Nephron (organoid): ENCODE data around the gene SMIM41.

Experiments
- H3K27ac Mint-ChIP-seq, 3 experiments: 2 replicates each; pipeline ENCODE4 v1.8.0; 2020; ENCODE audit warnings: mixed read lengths in 3 of 3, mild to moderate bottlenecking in 2 of 3, moderate library complexity in 1 of 3
- H3K27me3 Mint-ChIP-seq: 2 replicates; pipeline ENCODE4 v1.8.0; 2021; ENCODE audit warnings: low read depth, mild to moderate bottlenecking, moderate library complexity, mixed read lengths
- H3K36me3 Mint-ChIP-seq: 2 replicates; pipeline ENCODE4 v1.8.0; 2020; ENCODE audit warnings: low read depth, mixed read lengths
- H3K4me1 Mint-ChIP-seq: 2 replicates; pipeline ENCODE4 v1.8.0; 2020; ENCODE audit warnings: mixed read lengths
- H3K4me3 Mint-ChIP-seq, 3 experiments: 2 replicates each; pipeline ENCODE4 v1.8.0; 2020; ENCODE audit warnings: mild to moderate bottlenecking in 3 of 3, mixed read lengths in 3 of 3, moderate library complexity in 2 of 3
- H3K9me3 Mint-ChIP-seq: 2 replicates; pipeline ENCODE4 v1.8.0; 2020; ENCODE audit warnings: mixed read lengths
- TF ChIP-seq, protein P1 (sequence below), 3 experiments: fragments of 200-600 bp; sonication (generic); IDR thresholded peaks; one replicate each; pipeline ENCODE4 v1.5.0; 2021; ENCODE audit warnings: antibody characterized with exemption in 3 of 3; ENCODE audit not compliant: unreplicated experiment in 3 of 3

Gene SMIM41

DNA sequence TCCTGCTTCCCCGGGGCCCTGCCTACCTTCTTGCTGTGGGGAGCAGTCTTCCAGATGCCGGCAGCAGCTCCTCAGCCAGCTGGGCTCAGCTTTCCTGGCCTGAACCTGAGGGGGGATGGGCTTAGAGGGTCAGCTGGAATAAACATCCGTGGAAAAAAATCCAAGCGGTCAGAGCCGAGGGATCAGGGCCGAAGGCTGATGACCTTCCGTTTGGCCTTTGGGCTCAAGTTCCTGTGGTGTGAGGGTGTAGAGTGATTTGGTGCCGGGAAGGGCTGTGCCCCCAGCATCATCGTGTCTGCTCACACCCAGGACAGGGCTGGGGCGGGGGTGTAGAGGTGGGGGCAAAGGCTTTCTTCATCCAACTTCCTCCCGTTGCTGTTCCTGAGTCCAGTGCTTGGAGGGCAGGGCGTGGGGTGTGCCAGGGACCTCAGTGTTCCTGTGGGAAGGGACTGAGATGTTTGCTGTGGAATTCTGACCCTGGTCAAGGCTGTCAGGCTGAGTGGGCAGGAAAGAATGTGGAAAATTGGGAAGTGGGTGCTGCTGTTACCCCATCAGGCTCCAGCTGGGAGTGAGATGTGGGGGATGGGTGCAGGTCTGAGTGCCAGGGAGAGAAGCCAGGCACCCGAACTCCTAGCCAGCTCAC is 2.6 kb downstream of the SMIM41 start:
- Mint-ChIP-seq H3K4me3 (peak overlapping the region; percentile 31 to 56 (median 49)), H3K27ac (peak overlapping the region; percentile 25 to 49 (median 48))

GRCh38 chr12:52082669-52082987 is 3.1 kb downstream of the SMIM41 start:
- TF ChIP-seq, protein P1, sequence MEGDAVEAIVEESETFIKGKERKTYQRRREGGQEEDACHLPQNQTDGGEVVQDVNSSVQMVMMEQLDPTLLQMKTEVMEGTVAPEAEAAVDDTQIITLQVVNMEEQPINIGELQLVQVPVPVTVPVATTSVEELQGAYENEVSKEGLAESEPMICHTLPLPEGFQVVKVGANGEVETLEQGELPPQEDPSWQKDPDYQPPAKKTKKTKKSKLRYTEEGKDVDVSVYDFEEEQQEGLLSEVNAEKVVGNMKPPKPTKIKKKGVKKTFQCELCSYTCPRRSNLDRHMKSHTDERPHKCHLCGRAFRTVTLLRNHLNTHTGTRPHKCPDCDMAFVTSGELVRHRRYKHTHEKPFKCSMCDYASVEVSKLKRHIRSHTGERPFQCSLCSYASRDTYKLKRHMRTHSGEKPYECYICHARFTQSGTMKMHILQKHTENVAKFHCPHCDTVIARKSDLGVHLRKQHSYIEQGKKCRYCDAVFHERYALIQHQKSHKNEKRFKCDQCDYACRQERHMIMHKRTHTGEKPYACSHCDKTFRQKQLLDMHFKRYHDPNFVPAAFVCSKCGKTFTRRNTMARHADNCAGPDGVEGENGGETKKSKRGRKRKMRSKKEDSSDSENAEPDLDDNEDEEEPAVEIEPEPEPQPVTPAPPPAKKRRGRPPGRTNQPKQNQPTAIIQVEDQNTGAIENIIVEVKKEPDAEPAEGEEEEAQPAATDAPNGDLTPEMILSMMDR (IDR thresholded peaks at IDR 0.05; ENCODE audit: unreplicated experiment in 3 of 3), result no peak
- no peak overlapping the region for H3K4me3 Mint-ChIP-seq
- H3K36me3 Mint-ChIP-seq, result peaks cover 12% of the 10 kb centered on the region
- peaks cover 20% of the 10 kb centered on the region for H3K27me3 Mint-ChIP-seq
- H3K4me1 Mint-ChIP-seq, result peaks cover 50% of the 10 kb centered on the region
- peak overlapping the region in 1 of 3 experiments; percentile 49 for H3K27ac Mint-ChIP-seq
- no peaks in the 10 kb centered on the region for H3K9me3 Mint-ChIP-seq

More for the DNA sequence above, 2.6 kb downstream of the SMIM41 start:
- H3K36me3 Mint-ChIP-seq, result peaks cover 15% of the 10 kb centered on the region
- H3K9me3 Mint-ChIP-seq, result no peaks in the 10 kb centered on the region
- peaks cover 15% of the 10 kb centered on the region for H3K27me3 Mint-ChIP-seq
- H3K4me1 Mint-ChIP-seq, result peaks cover 47% of the 10 kb centered on the region
- TF ChIP-seq, protein P1 (IDR thresholded peaks at IDR 0.05; ENCODE audit: unreplicated experiment in 3 of 3), result no peak

DNA sequence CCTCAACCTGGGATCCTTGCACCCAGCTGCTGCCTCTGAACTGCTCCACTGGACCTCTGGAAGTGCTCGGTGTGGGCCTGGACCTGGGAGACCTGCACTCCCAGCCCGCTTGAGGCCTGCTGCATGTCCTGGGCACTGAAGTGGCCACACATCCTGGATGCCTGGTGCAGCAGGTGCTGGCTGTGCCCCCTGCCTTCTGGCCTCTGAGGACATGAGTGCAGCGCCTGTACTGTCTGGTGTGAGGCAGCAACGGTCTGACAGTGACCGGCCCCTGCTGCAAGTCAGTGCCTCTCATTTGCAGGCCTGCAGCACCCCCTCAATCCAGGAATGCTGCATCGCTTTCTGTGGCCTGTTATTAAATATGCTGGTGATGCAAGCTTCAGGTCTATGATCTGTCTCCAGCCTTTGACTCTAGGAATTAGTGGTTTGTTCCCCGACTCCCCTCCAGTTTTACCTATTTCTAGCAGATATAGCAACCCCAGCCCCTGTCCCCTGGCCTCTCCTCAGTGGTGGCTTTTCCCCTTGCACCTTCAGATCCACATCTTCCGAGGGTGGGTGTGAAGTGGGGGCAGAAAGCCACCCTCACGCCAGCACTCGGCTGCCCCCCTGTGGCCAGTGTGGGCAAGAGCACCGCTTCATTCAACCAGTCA is 3.6 kb downstream of the SMIM41 start:
- Mint-ChIP-seq H3K27ac (peak overlapping the region; percentile 8 to 18 (median 11)), H3K4me3 (no peak overlapping the region), H3K27me3 (peaks cover 25% of the 10 kb centered on the region), H3K4me1 (peaks cover 55% of the 10 kb centered on the region), H3K36me3 (peaks cover 8% of the 10 kb centered on the region), H3K9me3 (no peaks in the 10 kb centered on the region)
- TF ChIP-seq, protein P1 (IDR thresholded peaks at IDR 0.05; ENCODE audit: unreplicated experiment in 3 of 3), result peak; percentile 94 to 98 (median 97)

GRCh38 chr12:52083638-52083996 is 4.1 kb downstream of the SMIM41 start:
- H3K27me3 Mint-ChIP-seq, result peaks cover 30% of the 10 kb centered on the region
- H3K9me3 Mint-ChIP-seq, result no peaks in the 10 kb centered on the region
- peak overlapping the region; percentile 8 to 18 (median 11) for H3K27ac Mint-ChIP-seq
- H3K4me1 Mint-ChIP-seq, result peaks cover 59% of the 10 kb centered on the region
- no peak overlapping the region for H3K4me3 Mint-ChIP-seq
- H3K36me3 Mint-ChIP-seq, result peaks cover 5% of the 10 kb centered on the region
- TF ChIP-seq, protein P1 (IDR thresholded peaks at IDR 0.05; ENCODE audit: unreplicated experiment in 3 of 3), result no peak

GRCh38 chr12:52084491-52085231 is 5.2 kb downstream of the SMIM41 start:
- peaks cover 64% of the 10 kb centered on the region for H3K4me1 Mint-ChIP-seq
- no peaks in the 10 kb centered on the region for H3K9me3 Mint-ChIP-seq
- H3K27ac Mint-ChIP-seq, result no peak overlapping the region
- H3K36me3 Mint-ChIP-seq, result no peaks in the 10 kb centered on the region
- H3K27me3 Mint-ChIP-seq, result peaks cover 36% of the 10 kb centered on the region
- no peak overlapping the region for H3K4me3 Mint-ChIP-seq
- TF ChIP-seq, protein P1 (IDR thresholded peaks at IDR 0.05; ENCODE audit: unreplicated experiment in 3 of 3), result no peak
